GM10847 (cell line): ENCODE measurements around the gene SYNGR4.
A peak's percentile ranks its signal among the peaks of the same experiment; 100 is the strongest.

Source experiments
- POLR2A ChIP-seq: IDR thresholded peaks from 2 replicates; pipeline ENCODE4 v1.6.1; 2011; ENCODE audit not compliant: insufficient read length; ENCODE audit errors: extremely low read depth

The SYNGR4 gene

GRCh38 chr19:48382286-48382685, 18.1 kb downstream of the SYNGR4 start:
- no peak for TF ChIP-seq POLR2A

- TF ChIP-seq POLR2A, result no peak
Measured at GRCh38 chr19:48385461-48386087, 21.4 kb downstream of the SYNGR4 start.

- TF ChIP-seq POLR2A, result no peak
Measured at GRCh38 chr19:48386981-48387380, 22.8 kb downstream of the SYNGR4 start.

- no peak for TF ChIP-seq POLR2A
Measured at GRCh38 chr19:48390188-48391099, 26.3 kb downstream of the SYNGR4 start.

- peak; percentile 41 for TF ChIP-seq POLR2A
Measured at GRCh38 chr19:48391100-48392005, 27.2 kb downstream of the SYNGR4 start, which contains the start of gene KDELR1. KDELR1 (minus strand) TSS chr19:48391551; CDS start chr19:48391358, 193 bp downstream.

GRCh38 chr19:48392860-48393558, 28.8 kb downstream of the SYNGR4 start:
- TF ChIP-seq POLR2A, result no peak

- no peak for TF ChIP-seq POLR2A
Measured at GRCh38 chr19:48393559-48394330, 29.6 kb downstream of the SYNGR4 start, which contains the start of gene GRIN2D. GRIN2D (plus strand) TSS chr19:48393668; CDS start chr19:48398393, 4,725 bp downstream.

- TF ChIP-seq POLR2A, result no peak
Measured at GRCh38 chr19:48394331-48395169, 30.4 kb downstream of the SYNGR4 start.

GRCh38 chr19:48395170-48395455, 30.9 kb downstream of the SYNGR4 start:
- TF ChIP-seq POLR2A, result no peak

GRCh38 chr19:48395499-48395898, 31.3 kb downstream of the SYNGR4 start:
- TF ChIP-seq POLR2A, result no peak

GRCh38 chr19:48396016-48396823, 32.1 kb downstream of the SYNGR4 start:
- no peak for TF ChIP-seq POLR2A

- TF ChIP-seq POLR2A, result no peak
Measured at GRCh38 chr19:48396824-48397176, 32.6 kb downstream of the SYNGR4 start.
